ENCODE results near the gene RNF123. TPM values are rescaled to one million over a fixed set of nuclear protein-coding genes. Genes with fewer than 3 reads are reported as not detected.

Gene RNF123
- total RNA-seq, 2 experiments from 2014 or later: 22.0 to 31.7 TPM

- H3K27me3 Mint-ChIP-seq: no peaks in the 10 kb centered on the region
- peaks cover 13% of the 10 kb centered on the region for H3K4me1 Mint-ChIP-seq (ENCODE audit: low read depth)
- H3K36me3 Mint-ChIP-seq (ENCODE audit: low read depth): no peaks in the 10 kb centered on the region
- no peak for TF ChIP-seq CTCF (IDR thresholded peaks at IDR 0.05)
- CTCF ChIA-PET: interaction anchor here (0.7 to 1.6 kb wide), 2 partner anchors 43 to 80 kb away, joined by 3 to 5 read pairs; partner anchors contain the start of gene INKA1
- intact Hi-C loops (cut with micrococcal nuclease): no loop called here
- H3K4me3 Mint-ChIP-seq: no peak overlapping the region
- H3K9me3 Mint-ChIP-seq: no peaks in the 10 kb centered on the region
- H3K27ac Mint-ChIP-seq: no peak overlapping the region
- ATAC-seq: no peak
- POLR2A ChIA-PET: interaction anchor here (2.0 kb wide), 1 partner anchor 13 kb away, joined by 6 read pairs; no protein-coding TSS in a partner anchor
- DNase-seq: no peak
Observed at GRCh38 chr3:49759226-49759625, 69.9 kb downstream of the RNF123 start.

DNA sequence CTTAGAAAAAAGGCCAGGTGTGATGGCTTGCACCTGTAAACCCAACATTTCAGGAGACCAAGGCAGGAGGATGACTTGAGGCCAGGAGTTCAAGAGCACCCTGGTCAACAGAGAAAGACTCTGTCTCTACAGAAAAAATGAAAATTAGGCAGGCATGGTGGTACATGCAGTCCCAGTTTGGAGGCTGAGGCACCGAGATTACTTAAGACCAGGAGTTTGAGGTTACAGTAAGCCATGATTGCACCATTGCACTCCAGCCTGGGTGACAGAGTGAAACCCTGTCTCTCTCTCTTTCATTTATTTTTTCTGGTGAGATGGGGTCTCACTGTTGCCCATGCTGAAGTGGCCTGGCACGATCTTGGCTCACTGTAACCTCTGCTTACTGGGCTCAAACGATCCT is 72.3 kb downstream of the RNF123 start:
- Mint-ChIP-seq H3K36me3 (ENCODE audit: low read depth) (no peaks in the 10 kb centered on the region), H3K9me3 (no peaks in the 10 kb centered on the region), H3K4me1 (ENCODE audit: low read depth) (peaks cover 12% of the 10 kb centered on the region), H3K4me3 (no peak overlapping the region), H3K27ac (no peak overlapping the region), H3K27me3 (no peaks in the 10 kb centered on the region)
- intact Hi-C loops (cut with micrococcal nuclease): no loop called here
- TF ChIP-seq CTCF (IDR thresholded peaks at IDR 0.05): no peak
- ChIA-PET CTCF (no interaction called here), POLR2A (no interaction called here)
- ATAC-seq: no peak
- DNase-seq: no peak

DNA sequence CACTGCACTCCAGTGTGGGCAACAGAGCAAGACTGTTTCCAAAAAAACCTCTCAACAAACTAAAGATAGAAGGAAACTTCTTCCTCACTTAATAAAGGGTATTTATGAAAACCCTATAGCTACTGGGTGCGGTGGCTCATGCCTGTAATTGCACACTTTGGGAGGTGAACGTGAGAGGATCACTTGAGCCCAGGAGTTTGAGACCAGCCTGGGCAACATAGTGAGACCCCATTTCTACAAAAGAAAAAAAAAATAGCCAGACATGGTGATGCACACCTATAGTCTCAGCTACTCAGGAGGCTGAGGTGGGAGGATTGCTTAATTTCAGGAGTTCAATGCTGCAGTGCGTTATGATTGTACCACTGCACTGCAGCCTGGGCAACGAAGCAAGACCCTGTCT is 74.6 kb downstream of the RNF123 start:
- intact Hi-C loops (cut with micrococcal nuclease): no loop called here
- POLR2A ChIA-PET: no interaction called here

DNA sequence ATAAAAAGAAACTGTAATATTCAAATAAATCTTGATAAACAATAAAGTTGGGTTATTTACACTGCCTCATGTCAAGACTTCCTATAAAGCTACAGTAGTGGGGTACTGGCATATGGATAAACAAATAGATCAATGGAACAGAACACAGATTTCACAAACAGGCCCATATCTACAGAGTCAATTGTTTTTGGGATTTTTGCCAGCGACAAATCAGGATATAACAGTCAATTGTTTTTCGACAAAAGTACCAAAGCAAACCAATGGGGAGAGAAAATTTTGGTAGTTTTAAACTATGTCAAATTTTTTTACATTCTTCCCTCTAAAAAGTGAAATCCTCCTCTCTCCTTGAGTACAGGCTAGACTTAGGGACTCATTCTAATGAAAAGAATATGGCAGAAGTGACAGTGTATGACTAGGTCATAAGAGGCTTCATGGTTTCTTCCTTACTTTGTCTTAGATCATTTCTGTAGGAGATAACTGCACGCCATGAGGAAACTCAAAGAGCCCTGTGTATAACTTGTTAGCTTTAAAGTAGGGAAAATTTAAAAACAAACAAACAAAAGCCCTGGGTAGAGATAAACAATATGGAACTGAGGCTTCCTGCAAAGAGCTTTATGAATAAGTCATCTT is 80.0 kb downstream of the RNF123 start:
- Mint-ChIP-seq H3K4me1 (ENCODE audit: low read depth) (peaks cover 40% of the 10 kb centered on the region), H3K9me3 (no peaks in the 10 kb centered on the region), H3K27ac (no peak overlapping the region), H3K27me3 (no peaks in the 10 kb centered on the region), H3K36me3 (ENCODE audit: low read depth) (peaks cover 8% of the 10 kb centered on the region), H3K4me3 (no peak overlapping the region)
- CTCF ChIA-PET: interaction anchor here (0.7 to 1.6 kb wide), 3 partner anchors 33 to 599 kb away, joined by 3 to 6 read pairs (median 4); partner anchors contain the start of genes INKA1 and KLHDC8B
- POLR2A ChIA-PET: no interaction called here
- TF ChIP-seq CTCF (IDR thresholded peaks at IDR 0.05): no peak
- DNase-seq (no peak), ATAC-seq (no peak)
- intact Hi-C loops (cut with micrococcal nuclease): no loop called here

More for the DNA sequence above, 74.6 kb downstream of the RNF123 start:
- H3K4me3 Mint-ChIP-seq: no peak overlapping the region
- no peaks in the 10 kb centered on the region for H3K36me3 Mint-ChIP-seq (ENCODE audit: low read depth)
- no peak for TF ChIP-seq CTCF (IDR thresholded peaks at IDR 0.05)
- H3K9me3 Mint-ChIP-seq: no peaks in the 10 kb centered on the region
- H3K4me1 Mint-ChIP-seq (ENCODE audit: low read depth): peaks cover 13% of the 10 kb centered on the region
- DNase-seq (no peak), ATAC-seq (no peak)
- CTCF ChIA-PET: no interaction called here
- H3K27me3 Mint-ChIP-seq: no peaks in the 10 kb centered on the region
- no peak overlapping the region for H3K27ac Mint-ChIP-seq

- intact Hi-C loops (cut with micrococcal nuclease): no loop called here
- Mint-ChIP-seq H3K27ac (peak overlapping the region; percentile 36), H3K4me1 (ENCODE audit: low read depth) (peaks cover 40% of the 10 kb centered on the region), H3K36me3 (ENCODE audit: low read depth) (peaks cover 8% of the 10 kb centered on the region), H3K4me3 (no peak overlapping the region), H3K9me3 (no peaks in the 10 kb centered on the region), H3K27me3 (no peaks in the 10 kb centered on the region)
- no peak for TF ChIP-seq CTCF (IDR thresholded peaks at IDR 0.05)
- POLR2A ChIA-PET: no interaction called here
- ATAC-seq (no peak), DNase-seq (no peak)
- CTCF ChIA-PET: interaction anchor here (0.7 to 1.7 kb wide), 4 partner anchors 33 to 599 kb away, joined by 3 to 8 read pairs (median 5); partner anchors contain the start of genes INKA1 and KLHDC8B
Observed at GRCh38 chr3:49769926-49770325, 80.6 kb downstream of the RNF123 start.

Other genes with a start within 250 kb of the RNF123 start
- 10 to 100 TPM; 10.8 to 14.4 TPM for gene DAG1, start 219.3 kb upstream of the RNF123 start, total RNA-seq
- under 1 TPM; 0.09 TPM for gene BSN, start 135.1 kb upstream of the RNF123 start, total RNA-seq
- 100 to 1,000 TPM; 165 to 166 TPM for gene APEH, start 15.2 kb upstream of the RNF123 start, total RNA-seq
- gene MST1, start 83 bp upstream of the RNF123 start, total RNA-seq: 10 to 100 TPM in 1 of 2 experiments, 1 to 10 TPM in 1; 9.6 to 11.8 TPM
- gene AMIGO3, start 30.1 kb downstream of the RNF123 start, total RNA-seq: under 1 TPM in 1 of 2 experiments, not detected in 1; 0.23 TPM
- gene GMPPB, start 34.4 kb downstream of the RNF123 start, total RNA-seq: 10 to 100 TPM; 34.7 to 35.2 TPM
- gene IP6K1, start 97.0 kb downstream of the RNF123 start, total RNA-seq: 10 to 100 TPM; 23.5 to 24.2 TPM
- not detected for gene CDHR4, start 110.3 kb downstream of the RNF123 start, total RNA-seq
- gene INKA1, start 113.7 kb downstream of the RNF123 start, total RNA-seq: 1 to 10 TPM; 1.8 to 2.8 TPM
- 10 to 100 TPM; 69.9 to 72.3 TPM for gene UBA7, start 124.4 kb downstream of the RNF123 start, total RNA-seq
- gene TRAIP, start 167.0 kb downstream of the RNF123 start, total RNA-seq: 10 to 100 TPM; 23.2 to 25.1 TPM
- 1 to 10 TPM; 1.8 to 2.1 TPM for gene CAMKV, start 180.3 kb downstream of the RNF123 start, total RNA-seq
- gene MST1R, start 214.3 kb downstream of the RNF123 start, total RNA-seq: 1 to 10 TPM in 1 of 2 experiments, under 1 TPM in 1; 0.79 to 1.1 TPM
- 1 to 10 TPM; 6.9 to 8.5 TPM for gene MON1A, start 240.3 kb downstream of the RNF123 start, total RNA-seq

Measured in activated CD8-positive, alpha-beta T cell treated with anti-CD3 and anti-CD28 coated beads for 36 hours (primary cell).